Occipital lobe (tissue), 2 donors: ENCODE results near the gene ANKRD2. TPM values are rescaled to one million over a fixed set of nuclear protein-coding genes. Genes with fewer than 3 reads are reported as not detected.
"Not testable (repeated sequence)": the region's sequence is repeated elsewhere in the genome, so short reads cannot be mapped to it uniquely, and the experiment has no call there.

ENCODE experiments used
- DNase-seq: peaks from one replicate; lab custom pipeline; 2025; lab: John Stamatoyannopoulos, UW
- total RNA-seq: library from RNA; depleted of rRNA; stranded (reverse); fragments of >200 nt; gene quantifications from one replicate; pipeline ENCODE4 v1.2.3, GENCODE V29; 2014

Gene ANKRD2
- not detected for total RNA-seq

- DNase-seq: peak; percentile 19
Observed at GRCh38 chr10:97572214-97572989, at the start of gene ANKRD2. TSS of gene ANKRD2 (plus strand) at chr10:97572779. CDS start at chr10:97572789, 10 bp downstream.

- DNase-seq: no peak
Observed at GRCh38 chr10:97522937-97523336, 49.6 kb upstream of the ANKRD2 start.

GRCh38 chr10:97525086-97525485, 47.5 kb upstream of the ANKRD2 start:
- DNase-seq: no peak

- DNase-seq: no peak
Observed at GRCh38 chr10:97525683-97526110, 46.9 kb upstream of the ANKRD2 start.

GRCh38 chr10:97528876-97529275, 43.7 kb upstream of the ANKRD2 start:
- DNase-seq: not testable (repeated sequence)

- DNase-seq: no peak
Observed at GRCh38 chr10:97529685-97530465, 42.7 kb upstream of the ANKRD2 start.

GRCh38 chr10:97531401-97531986, 41.1 kb upstream of the ANKRD2 start:
- DNase-seq: no peak

GRCh38 chr10:97532935-97533671, 39.5 kb upstream of the ANKRD2 start:
- DNase-seq: no peak

GRCh38 chr10:97533888-97534287, 38.7 kb upstream of the ANKRD2 start:
- no peak for DNase-seq

GRCh38 chr10:97534746-97535367, 37.7 kb upstream of the ANKRD2 start:
- DNase-seq: no peak

- DNase-seq: no peak
Observed at GRCh38 chr10:97537186-97537869, 35.3 kb upstream of the ANKRD2 start.

GRCh38 chr10:97538411-97538810, 34.2 kb upstream of the ANKRD2 start:
- DNase-seq: no peak

GRCh38 chr10:97538839-97539238, 33.7 kb upstream of the ANKRD2 start:
- DNase-seq: no peak

- DNase-seq: no peak
Observed at GRCh38 chr10:97539523-97540200, 32.9 kb upstream of the ANKRD2 start.

GRCh38 chr10:97540669-97541500, 31.7 kb upstream of the ANKRD2 start:
- no peak for DNase-seq

- DNase-seq: peak; percentile 77
Observed at GRCh38 chr10:97542169-97543024, 30.2 kb upstream of the ANKRD2 start.

- DNase-seq: peak; percentile 93
Observed at GRCh38 chr10:97543025-97543546, 29.5 kb upstream of the ANKRD2 start.
